22Rv1 (cell line): Measurements from ENCODE around the gene SH3PXD2A.

Experiments
- ZFX ChIP-seq: fragments of 450-650 bp; IDR thresholded peaks from 2 replicates; pipeline ENCODE4 v1.6.1; 2017; ENCODE audit warnings: antibody characterized with exemption, borderline replicate concordance
- TF ChIP-seq, protein P1 (sequence below): fragments of 450-650 bp; IDR thresholded peaks from 2 replicates; pipeline ENCODE4 v1.5.1; 2017; ENCODE audit warnings: mild to moderate bottlenecking

GRCh38 chr10:103709341-103709920 is 145.9 kb downstream of the SH3PXD2A start:
- TF ChIP-seq, protein P1, sequence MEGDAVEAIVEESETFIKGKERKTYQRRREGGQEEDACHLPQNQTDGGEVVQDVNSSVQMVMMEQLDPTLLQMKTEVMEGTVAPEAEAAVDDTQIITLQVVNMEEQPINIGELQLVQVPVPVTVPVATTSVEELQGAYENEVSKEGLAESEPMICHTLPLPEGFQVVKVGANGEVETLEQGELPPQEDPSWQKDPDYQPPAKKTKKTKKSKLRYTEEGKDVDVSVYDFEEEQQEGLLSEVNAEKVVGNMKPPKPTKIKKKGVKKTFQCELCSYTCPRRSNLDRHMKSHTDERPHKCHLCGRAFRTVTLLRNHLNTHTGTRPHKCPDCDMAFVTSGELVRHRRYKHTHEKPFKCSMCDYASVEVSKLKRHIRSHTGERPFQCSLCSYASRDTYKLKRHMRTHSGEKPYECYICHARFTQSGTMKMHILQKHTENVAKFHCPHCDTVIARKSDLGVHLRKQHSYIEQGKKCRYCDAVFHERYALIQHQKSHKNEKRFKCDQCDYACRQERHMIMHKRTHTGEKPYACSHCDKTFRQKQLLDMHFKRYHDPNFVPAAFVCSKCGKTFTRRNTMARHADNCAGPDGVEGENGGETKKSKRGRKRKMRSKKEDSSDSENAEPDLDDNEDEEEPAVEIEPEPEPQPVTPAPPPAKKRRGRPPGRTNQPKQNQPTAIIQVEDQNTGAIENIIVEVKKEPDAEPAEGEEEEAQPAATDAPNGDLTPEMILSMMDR: no peak
- no peak for TF ChIP-seq ZFX
